HepG2 (cell line): ENCODE measurements around the gene SPRYD3. TPM values are rescaled to one million over a fixed set of nuclear protein-coding genes. Genes with fewer than 3 reads are reported as not detected.

ENCODE experiments used
- AKAP8 ChIP-seq: sonication (generic); formaldehyde crosslinking; IDR thresholded peaks from 2 replicates; pipeline ENCODE4 v1.5.1; 2020; ENCODE audit warnings: mild to moderate bottlenecking, missing genetic modification reagents
- CBX1 ChIP-seq: IDR thresholded peaks from one replicate; pipeline ENCODE4 v1.6.1; 2016; ENCODE audit warnings: antibody characterized with exemption, low read depth
- ELF3 ChIP-seq: IDR thresholded peaks from 2 replicates; pipeline ENCODE4 v1.6.1; 2016; ENCODE audit warnings: missing genetic modification reagents, missing compliant biosample characterization
- MAFG ChIP-seq: sonication (generic); formaldehyde crosslinking; IDR thresholded peaks from 2 replicates; pipeline ENCODE4 v1.5.1; 2020; ENCODE audit warnings: mild to moderate bottlenecking, missing genetic modification reagents
- MED8 ChIP-seq: sonication (generic); formaldehyde crosslinking; IDR thresholded peaks from 2 replicates; pipeline ENCODE4 v1.8.1; 2023; ENCODE audit warnings: mild to moderate bottlenecking, missing genetic modification reagents; ENCODE audit not compliant: insufficient replicate concordance
- NR0B2 ChIP-seq: sonication (generic); formaldehyde crosslinking; IDR thresholded peaks from 2 replicates; pipeline ENCODE4 v1.4.0; 2020; ENCODE audit warnings: mild to moderate bottlenecking, missing genetic modification reagents
- PHF5A ChIP-seq: IDR thresholded peaks from one replicate; pipeline ENCODE4 v1.6.1; 2018; ENCODE audit warnings: low read depth, missing genetic modification reagents; ENCODE audit not compliant: unreplicated experiment
- PRPF4 ChIP-seq: fragments of 200-400 bp; formaldehyde crosslinking; IDR thresholded peaks from 2 replicates; pipeline ENCODE4 v1.6.1; 2016; ENCODE audit warnings: low read length, low read depth; ENCODE audit not compliant: poor library complexity, severe bottlenecking
- SIX1 ChIP-seq: sonication (generic); formaldehyde crosslinking; IDR thresholded peaks from 2 replicates; pipeline ENCODE4 v1.4.0; 2020; ENCODE audit warnings: missing genetic modification reagents, borderline replicate concordance
- STAT5B ChIP-seq: sonication (generic); formaldehyde crosslinking; IDR thresholded peaks from 2 replicates; pipeline ENCODE4 v1.4.0; 2020; ENCODE audit warnings: missing genetic modification reagents
- TEF ChIP-seq: sonication (generic); formaldehyde crosslinking; IDR thresholded peaks from 2 replicates; pipeline ENCODE4 v1.5.0; 2020; ENCODE audit warnings: missing genetic modification reagents
- ZNF160 ChIP-seq: sonication (generic); formaldehyde crosslinking; IDR thresholded peaks from 2 replicates; pipeline ENCODE4 v1.8.0; 2022; ENCODE audit warnings: mild to moderate bottlenecking, inconsistent platforms, missing genetic modification reagents
- ZNF275 ChIP-seq: sonication (generic); formaldehyde crosslinking; IDR thresholded peaks from 2 replicates; pipeline ENCODE4 v1.8.0; 2022; ENCODE audit warnings: missing genetic modification reagents, mild to moderate bottlenecking, inconsistent platforms, borderline replicate concordance
- ZNF446 ChIP-seq: sonication (generic); formaldehyde crosslinking; IDR thresholded peaks from 2 replicates; pipeline ENCODE4 v1.5.0; 2020; ENCODE audit warnings: mild to moderate bottlenecking, missing genetic modification reagents
- ZSCAN30 ChIP-seq: sonication (generic); formaldehyde crosslinking; IDR thresholded peaks from 2 replicates; pipeline ENCODE4 v1.5.0; 2020; ENCODE audit warnings: mild to moderate bottlenecking, missing genetic modification reagents
- polyA plus RNA-seq, 8 experiments: library from polyadenylated mRNA; depleted of rRNA in 3 of 8; stranded (reverse) in 7 of 8; unstranded in 1 of 8; fragments of >200 nt; fragmentation: Illumina TruSeq in 4 of 8; extraction: Trizol in 4 of 8; gene quantifications; 2 replicates each; pipeline versions ENCODE4 v1.2.1 to v1.2.3, GENCODE V29; 2011 to 2016; ENCODE audit warnings: low read depth in 4 of 8, missing spikeins in 1 of 8, mixed read lengths in 1 of 8; ENCODE audit not compliant: insufficient read depth in 1 of 8
- total RNA-seq, 5 experiments: library from RNA; depleted of rRNA; stranded (reverse); fragments of >200 nt; fragmentation: Illumina TruSeq; extraction: Trizol; gene quantifications; 2 replicates each; pipeline ENCODE4 v1.2.3, GENCODE V29; 2016; ENCODE audit warnings: low read depth in 1 of 5
- TF ChIP-seq, protein P1 (sequence below): IDR thresholded peaks from 2 replicates; pipeline ENCODE4 v1.6.1; 2016; ENCODE audit warnings: missing genetic modification reagents, missing compliant biosample characterization
- TF ChIP-seq, protein P2 (sequence below): sonication (generic); formaldehyde crosslinking; IDR thresholded peaks from 2 replicates; pipeline ENCODE4 v1.9.0; 2021; ENCODE audit warnings: missing genetic modification reagents, mild to moderate bottlenecking, borderline replicate concordance
- TF ChIP-seq, protein P3 (sequence below): IDR thresholded peaks from 2 replicates; pipeline ENCODE4 v1.6.1; 2012; ENCODE audit warnings: low read length, improper control_type of control experiment
- TF ChIP-seq, protein P4 (sequence below): sonication (generic); formaldehyde crosslinking; IDR thresholded peaks from 2 replicates; pipeline ENCODE4 v1.5.0; 2020; ENCODE audit warnings: mild to moderate bottlenecking, missing genetic modification reagents

Gene SPRYD3
- total and polyA plus RNA-seq, 2 of the 13 experiments (the other 11 are each of a cell fraction or from before 2014, with no cell fraction given) = 9.0 to 9.2 TPM

GRCh38 chr12:53049571-53050318 lies 29.4 kb downstream of the SPRYD3 start, which contains the start of gene TNS2 (continued):
- TF ChIP-seq ZSCAN30 = no peak
- no peak; the same call in 1 of the 2 replicates for TF ChIP-seq ZNF160
- no peak for TF ChIP-seq ZNF446 (CRISPR knock-in tag)
- no peak for TF ChIP-seq CBX1
- TF ChIP-seq AKAP8 (CRISPR knock-in tag) = no peak
- TF ChIP-seq, protein P1, sequence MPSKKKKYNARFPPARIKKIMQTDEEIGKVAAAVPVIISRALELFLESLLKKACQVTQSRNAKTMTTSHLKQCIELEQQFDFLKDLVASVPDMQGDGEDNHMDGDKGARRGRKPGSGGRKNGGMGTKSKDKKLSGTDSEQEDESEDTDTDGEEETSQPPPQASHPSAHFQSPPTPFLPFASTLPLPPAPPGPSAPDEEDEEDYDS = peak; percentile 47; the same call in 1 of the 2 replicates
- TF ChIP-seq, protein P2, sequence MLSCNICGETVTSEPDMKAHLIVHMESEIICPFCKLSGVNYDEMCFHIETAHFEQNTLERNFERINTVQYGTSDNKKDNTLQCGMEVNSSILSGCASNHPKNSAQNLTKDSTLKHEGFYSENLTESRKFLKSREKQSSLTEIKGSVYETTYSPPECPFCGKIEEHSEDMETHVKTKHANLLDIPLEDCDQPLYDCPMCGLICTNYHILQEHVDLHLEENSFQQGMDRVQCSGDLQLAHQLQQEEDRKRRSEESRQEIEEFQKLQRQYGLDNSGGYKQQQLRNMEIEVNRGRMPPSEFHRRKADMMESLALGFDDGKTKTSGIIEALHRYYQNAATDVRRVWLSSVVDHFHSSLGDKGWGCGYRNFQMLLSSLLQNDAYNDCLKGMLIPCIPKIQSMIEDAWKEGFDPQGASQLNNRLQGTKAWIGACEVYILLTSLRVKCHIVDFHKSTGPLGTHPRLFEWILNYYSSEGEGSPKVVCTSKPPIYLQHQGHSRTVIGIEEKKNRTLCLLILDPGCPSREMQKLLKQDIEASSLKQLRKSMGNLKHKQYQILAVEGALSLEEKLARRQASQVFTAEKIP (CRISPR knock-in tag) = no peak
- peak; percentile 66 for TF ChIP-seq ELF3 (CRISPR knock-in tag)
- no peak; the same call in 1 of the 2 replicates for TF ChIP-seq NR0B2 (CRISPR knock-in tag)
- TF ChIP-seq, protein P3, sequence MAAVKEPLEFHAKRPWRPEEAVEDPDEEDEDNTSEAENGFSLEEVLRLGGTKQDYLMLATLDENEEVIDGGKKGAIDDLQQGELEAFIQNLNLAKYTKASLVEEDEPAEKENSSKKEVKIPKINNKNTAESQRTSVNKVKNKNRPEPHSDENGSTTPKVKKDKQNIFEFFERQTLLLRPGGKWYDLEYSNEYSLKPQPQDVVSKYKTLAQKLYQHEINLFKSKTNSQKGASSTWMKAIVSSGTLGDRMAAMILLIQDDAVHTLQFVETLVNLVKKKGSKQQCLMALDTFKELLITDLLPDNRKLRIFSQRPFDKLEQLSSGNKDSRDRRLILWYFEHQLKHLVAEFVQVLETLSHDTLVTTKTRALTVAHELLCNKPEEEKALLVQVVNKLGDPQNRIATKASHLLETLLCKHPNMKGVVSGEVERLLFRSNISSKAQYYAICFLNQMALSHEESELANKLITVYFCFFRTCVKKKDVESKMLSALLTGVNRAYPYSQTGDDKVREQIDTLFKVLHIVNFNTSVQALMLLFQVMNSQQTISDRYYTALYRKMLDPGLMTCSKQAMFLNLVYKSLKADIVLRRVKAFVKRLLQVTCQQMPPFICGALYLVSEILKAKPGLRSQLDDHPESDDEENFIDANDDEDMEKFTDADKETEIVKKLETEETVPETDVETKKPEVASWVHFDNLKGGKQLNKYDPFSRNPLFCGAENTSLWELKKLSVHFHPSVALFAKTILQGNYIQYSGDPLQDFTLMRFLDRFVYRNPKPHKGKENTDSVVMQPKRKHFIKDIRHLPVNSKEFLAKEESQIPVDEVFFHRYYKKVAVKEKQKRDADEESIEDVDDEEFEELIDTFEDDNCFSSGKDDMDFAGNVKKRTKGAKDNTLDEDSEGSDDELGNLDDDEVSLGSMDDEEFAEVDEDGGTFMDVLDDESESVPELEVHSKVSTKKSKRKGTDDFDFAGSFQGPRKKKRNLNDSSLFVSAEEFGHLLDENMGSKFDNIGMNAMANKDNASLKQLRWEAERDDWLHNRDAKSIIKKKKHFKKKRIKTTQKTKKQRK = no peak
- no peak for TF ChIP-seq STAT5B (CRISPR knock-in tag)
- TF ChIP-seq PRPF4 = no peak
- TF ChIP-seq, protein P4, sequence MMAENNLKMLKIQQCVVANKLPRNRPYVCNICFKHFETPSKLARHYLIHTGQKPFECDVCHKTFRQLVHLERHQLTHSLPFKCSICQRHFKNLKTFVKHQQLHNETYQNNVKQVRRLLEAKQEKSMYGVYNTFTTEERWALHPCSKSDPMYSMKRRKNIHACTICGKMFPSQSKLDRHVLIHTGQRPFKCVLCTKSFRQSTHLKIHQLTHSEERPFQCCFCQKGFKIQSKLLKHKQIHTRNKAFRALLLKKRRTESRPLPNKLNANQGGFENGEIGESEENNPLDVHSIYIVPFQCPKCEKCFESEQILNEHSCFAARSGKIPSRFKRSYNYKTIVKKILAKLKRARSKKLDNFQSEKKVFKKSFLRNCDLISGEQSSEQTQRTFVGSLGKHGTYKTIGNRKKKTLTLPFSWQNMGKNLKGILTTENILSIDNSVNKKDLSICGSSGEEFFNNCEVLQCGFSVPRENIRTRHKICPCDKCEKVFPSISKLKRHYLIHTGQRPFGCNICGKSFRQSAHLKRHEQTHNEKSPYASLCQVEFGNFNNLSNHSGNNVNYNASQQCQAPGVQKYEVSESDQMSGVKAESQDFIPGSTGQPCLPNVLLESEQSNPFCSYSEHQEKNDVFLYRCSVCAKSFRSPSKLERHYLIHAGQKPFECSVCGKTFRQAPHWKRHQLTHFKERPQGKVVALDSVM = no peak
- peak; percentile 19; the same call in 1 of the 2 replicates for TF ChIP-seq ZNF275 (CRISPR knock-in tag)
- TF ChIP-seq SIX1 (CRISPR knock-in tag) = peak; percentile 88; the same call in 1 of the 2 replicates
- no peak; the same call in 1 of the 2 replicates for TF ChIP-seq MAFG (CRISPR knock-in tag)
- TF ChIP-seq PHF5A = no peak
- TF ChIP-seq MED8 = peak; percentile 57
- TF ChIP-seq TEF (CRISPR knock-in tag) = no peak
